NT2/D1 (cell line): ENCODE results near the gene KCTD3.

Experiments
- DNase-seq: peaks from one replicate; pipeline ENCODE4 v3.0.0-alpha.2; 2011; ENCODE audit warnings: low read depth, low spot score
- H3K27me3 ChIP-seq: 2 replicates; pipeline ENCODE4 v1.6.0; 2011; ENCODE audit warnings: mild to moderate bottlenecking; ENCODE audit not compliant: insufficient read length, insufficient read depth
- H3K36me3 ChIP-seq: 2 replicates; pipeline ENCODE4 v1.6.1; 2011; ENCODE audit warnings: mild to moderate bottlenecking, low read length, mixed read lengths; ENCODE audit not compliant: insufficient read depth, insufficient read length
- H3K4me1 ChIP-seq: 2 replicates; pipeline ENCODE4 v1.5.1; 2011; ENCODE audit not compliant: insufficient read depth, insufficient read length
- H3K4me3 ChIP-seq: 2 replicates; pipeline ENCODE4 v1.5.1; 2011; ENCODE audit warnings: low read depth; ENCODE audit not compliant: insufficient read length
- H3K9ac ChIP-seq: 2 replicates; pipeline ENCODE4 v1.6.0; 2011; ENCODE audit warnings: low read depth; ENCODE audit not compliant: insufficient read length
- H3K9me3 ChIP-seq: 2 replicates; pipeline ENCODE4 v1.5.1; 2011; ENCODE audit warnings: mild to moderate bottlenecking, low read length; ENCODE audit not compliant: insufficient read depth
- SUZ12 ChIP-seq: IDR thresholded peaks from 2 replicates; pipeline ENCODE4 v1.6.1; 2011; ENCODE audit not compliant: insufficient read length, insufficient read depth; ENCODE audit errors: extremely low read depth
- YY1 ChIP-seq: IDR thresholded peaks from 2 replicates; pipeline ENCODE4 v1.6.1; 2011; ENCODE audit not compliant: insufficient read length, insufficient read depth
- ZNF274 ChIP-seq: IDR thresholded peaks from 2 replicates; pipeline ENCODE4 v1.6.1; 2011; ENCODE audit warnings: mild to moderate bottlenecking, low read depth, low read length

KCTD3 gene

GRCh38 chr1:215647738-215648137 lies 80.6 kb downstream of the KCTD3 start:
- no peak for DNase-seq
- TF ChIP-seq ZNF274 (no peak), YY1 (no peak), SUZ12 (no peak)
- H3K9me3 ChIP-seq: no peaks in the 10 kb centered on the region
- no peak overlapping the region for H3K4me3 ChIP-seq
- H3K27me3 ChIP-seq: no peaks in the 10 kb centered on the region
- H3K4me1 ChIP-seq: peaks cover 4% of the 10 kb centered on the region
- no peak overlapping the region for H3K9ac ChIP-seq
- no peaks in the 10 kb centered on the region for H3K36me3 ChIP-seq

DNA sequence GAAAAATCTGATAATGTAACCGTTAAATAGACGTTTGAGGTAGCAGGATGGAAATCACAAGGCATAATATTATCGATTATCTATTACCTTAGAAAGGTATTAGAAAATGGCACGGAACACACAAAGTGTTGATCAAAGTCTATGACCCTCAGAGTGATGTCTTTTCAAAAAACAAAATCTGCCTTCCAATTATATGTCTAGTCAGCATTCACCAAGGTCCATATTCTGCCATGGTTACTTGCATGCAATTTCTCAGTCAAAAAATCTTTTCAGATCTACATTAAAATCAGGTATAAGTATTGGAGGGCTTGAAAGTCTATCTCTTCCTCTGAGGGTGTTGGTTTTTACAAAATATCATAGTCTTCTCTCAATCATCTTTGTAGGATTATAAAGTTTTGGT lies 81.9 kb downstream of the KCTD3 start:
- Histone ChIP-seq H3K9ac (no peak overlapping the region), H3K36me3 (no peaks in the 10 kb centered on the region), H3K9me3 (no peaks in the 10 kb centered on the region), H3K27me3 (no peaks in the 10 kb centered on the region), H3K4me1 (peaks cover 4% of the 10 kb centered on the region), H3K4me3 (no peak overlapping the region)
- no peak for DNase-seq
- TF ChIP-seq SUZ12 (no peak), YY1 (no peak), ZNF274 (no peak)

GRCh38 chr1:215650446-215651149 lies 83.5 kb downstream of the KCTD3 start:
- no peaks in the 10 kb centered on the region for H3K36me3 ChIP-seq
- no peaks in the 10 kb centered on the region for H3K9me3 ChIP-seq
- H3K4me3 ChIP-seq: no peak overlapping the region
- H3K4me1 ChIP-seq: peaks cover 4% of the 10 kb centered on the region
- H3K27me3 ChIP-seq: no peaks in the 10 kb centered on the region
- no peak for DNase-seq
- TF ChIP-seq ZNF274 (no peak), SUZ12 (no peak), YY1 (no peak)
- H3K9ac ChIP-seq: no peak overlapping the region

DNA sequence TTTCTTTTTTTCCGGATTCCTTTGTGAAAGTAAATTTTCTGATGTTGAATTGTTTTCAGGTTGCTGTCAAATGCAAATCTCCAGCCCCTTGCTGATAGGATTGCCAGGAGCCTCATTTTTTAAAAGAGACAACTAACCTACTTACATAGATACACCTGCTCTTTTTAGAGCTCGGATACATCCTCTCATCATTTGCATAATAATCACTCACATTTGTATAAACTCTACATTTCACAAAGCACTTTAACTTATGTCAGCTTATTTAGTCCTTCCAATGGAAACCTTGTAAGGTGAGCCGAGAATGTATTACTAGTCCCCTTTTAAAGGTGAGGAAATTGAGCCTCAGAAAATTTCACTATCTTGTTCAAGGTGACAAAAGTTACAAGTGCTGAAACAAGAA lies 84.8 kb downstream of the KCTD3 start:
- no peak for DNase-seq
- TF ChIP-seq SUZ12 (no peak), YY1 (no peak), ZNF274 (no peak)
- no peak overlapping the region for H3K9ac ChIP-seq
- H3K4me1 ChIP-seq: peaks cover 4% of the 10 kb centered on the region
- H3K9me3 ChIP-seq: no peaks in the 10 kb centered on the region
- H3K36me3 ChIP-seq: no peaks in the 10 kb centered on the region
- H3K27me3 ChIP-seq: no peaks in the 10 kb centered on the region
- H3K4me3 ChIP-seq: no peak overlapping the region

GRCh38 chr1:215652371-215652770 lies 85.3 kb downstream of the KCTD3 start:
- no peaks in the 10 kb centered on the region for H3K9me3 ChIP-seq
- TF ChIP-seq YY1 (no peak), SUZ12 (no peak), ZNF274 (no peak)
- H3K9ac ChIP-seq: no peak overlapping the region
- no peak for DNase-seq
- no peaks in the 10 kb centered on the region for H3K36me3 ChIP-seq
- no peaks in the 10 kb centered on the region for H3K27me3 ChIP-seq
- no peak overlapping the region for H3K4me3 ChIP-seq
- H3K4me1 ChIP-seq: peaks cover 4% of the 10 kb centered on the region

- Histone ChIP-seq H3K9me3 (no peaks in the 10 kb centered on the region), H3K4me1 (peaks cover 4% of the 10 kb centered on the region), H3K36me3 (no peaks in the 10 kb centered on the region), H3K4me3 (no peak overlapping the region), H3K9ac (no peak overlapping the region), H3K27me3 (no peaks in the 10 kb centered on the region)
- TF ChIP-seq YY1: no peak
- TF ChIP-seq SUZ12: no peak
- no peak for TF ChIP-seq ZNF274
- DNase-seq: no peak
Measured at GRCh38 chr1:215657047-215657446, 89.9 kb downstream of the KCTD3 start.

GRCh38 chr1:215660259-215660658 lies 93.2 kb downstream of the KCTD3 start:
- no peak for DNase-seq
- Histone ChIP-seq H3K4me3 (no peak overlapping the region), H3K36me3 (no peaks in the 10 kb centered on the region), H3K27me3 (no peaks in the 10 kb centered on the region), H3K9ac (no peak overlapping the region), H3K9me3 (no peaks in the 10 kb centered on the region), H3K4me1 (no peaks in the 10 kb centered on the region)
- TF ChIP-seq YY1 (no peak), ZNF274 (no peak), SUZ12 (no peak)
